GM12878 (cell line): ENCODE measurements around the gene TBPL2. TPM values are rescaled to one million over a fixed set of nuclear protein-coding genes. Genes with fewer than 3 reads are reported as not detected.

Experiments
- ATAC-seq: fragments of 200-7000 bp; cut with Tn5 transposase; 3 replicates; pipeline ENCODE4 v1.9.1; 2020; ENCODE audit warnings: mild to moderate bottlenecking, moderate library complexity
- BruUV-seq: library from RNA; stranded (reverse); fragments of 400-500 nt; replicated peaks from 2 replicates; lab custom pipeline; 2021; lab: Mats Ljungman, UMichigan
- CTCF ChIA-PET: fragments of 300-600 bp; sonication (Branson Sonifier 250); formaldehyde crosslinking; extraction: SDS; loops from one replicate; lab custom pipeline; 2021; ENCODE audit warnings: inconsistent platforms; lab: Yijun Ruan, JAX
- POLR2A ChIA-PET: fragments of 350-600 bp; formaldehyde crosslinking; extraction: SDS; loops from one replicate; lab custom pipeline; 2021; ENCODE audit warnings: inconsistent platforms; lab: Charles Lee
- RAD21 ChIA-PET: fragments of 300-600 bp; sonication (Branson Sonifier 250); formaldehyde crosslinking; loops from one replicate; lab custom pipeline; 2023; ENCODE audit warnings: antibody characterized with exemption; ENCODE audit not compliant: unreplicated experiment; lab: Charles Lee
- SMC1A ChIA-PET: fragments of 300-600 bp; sonication (Branson Sonifier 250); formaldehyde crosslinking; loops from one replicate; lab custom pipeline; 2023; ENCODE audit not compliant: unreplicated experiment, uncharacterized antibody; lab: Charles Lee
- DNase-seq: peaks from one replicate; pipeline ENCODE4 v3.0.0-alpha.2; 2011; ENCODE audit warnings: low read depth, low spot score
- FAIRE-seq: peaks from 3 replicates; lab custom pipeline; 2011; peaks lifted over from hg19 to GRCh38; lab: Jason Lieb, UNC
- H2AFZ ChIP-seq: 2 replicates; pipeline ENCODE4 v1.6.0; 2011; ENCODE audit warnings: low read depth, low read length, control low read depth; ENCODE audit not compliant: control insufficient read depth
- H3K27ac ChIP-seq: 2 replicates; pipeline ENCODE4 v1.5.1; 2011; ENCODE audit warnings: control low read depth; ENCODE audit not compliant: control insufficient read depth, insufficient read depth
- H3K27me3 ChIP-seq, 2 experiments: replicated peaks in 1 of 2; 2 replicates each; pipeline versions ENCODE4 v1.6.0 to v1.6.1; 2011; ENCODE audit warnings: low read length in 1 of 2; ENCODE audit not compliant: control insufficient read depth in 2 of 2, insufficient read depth in 2 of 2
- H3K36me3 ChIP-seq, 2 experiments: 2 replicates each; pipeline ENCODE4 v1.5.1; 2011; ENCODE audit warnings: low read length in 1 of 2; ENCODE audit not compliant: control insufficient read depth in 2 of 2, insufficient read depth in 2 of 2
- H3K4me1 ChIP-seq: 2 replicates; pipeline ENCODE4 v1.6.1; 2011; ENCODE audit warnings: mild to moderate bottlenecking, low read length, moderate library complexity, mixed read lengths; ENCODE audit not compliant: control insufficient read depth, insufficient read depth
- H3K4me2 ChIP-seq: 2 replicates; pipeline ENCODE4 v1.6.0; 2011; ENCODE audit warnings: control low read depth; ENCODE audit not compliant: control insufficient read depth, insufficient read depth
- H3K4me3 ChIP-seq: fragments of 200-600 bp; sonication (generic); 2 replicates; pipeline ENCODE4 v1.5.1; 2016
- H3K79me2 ChIP-seq: 2 replicates; pipeline ENCODE4 v1.6.0; 2011; ENCODE audit warnings: low read length; ENCODE audit not compliant: control insufficient read depth, insufficient read depth
- H3K9ac ChIP-seq: 2 replicates; pipeline ENCODE4 v1.8.0; 2011; ENCODE audit warnings: low read length, control low read depth, mixed read lengths; ENCODE audit not compliant: control insufficient read depth, insufficient read depth
- H3K9me3 ChIP-seq: replicated peaks from 3 replicates; pipeline ENCODE4 v1.5.1; 2011; ENCODE audit warnings: mild to moderate bottlenecking, low read length; ENCODE audit not compliant: control insufficient read depth, insufficient read depth
- H4K20me1 ChIP-seq: 2 replicates; pipeline ENCODE4 v1.6.0; 2011; ENCODE audit not compliant: control insufficient read depth, insufficient read depth
- HDAC6 ChIP-seq: fragments of 200-600 bp; sonication (generic); IDR thresholded peaks from one replicate; pipeline ENCODE4 v1.8.0; 2017; ENCODE audit warnings: antibody characterized with exemption; ENCODE audit not compliant: unreplicated experiment
- WGBS: methylation state at CpG from one replicate; pipeline ENCODE4 v1.1.6; 2016; ENCODE audit warnings: low lambda C conversion rate; ENCODE audit not compliant: insufficient replicate concordance, insufficient coverage; ENCODE audit errors: missing lambda C conversion rate; 5-methylcytosine and 5-hydroxymethylcytosine counted together
- in situ Hi-C: fragments of 300-500 bp; cut with MboI; formaldehyde crosslinking; loops from 9 replicates; pipeline ENCODE4 v1.14.3; 2018; ENCODE audit warnings: mixed read lengths
- intact Hi-C: fragments of 100-400 bp; cut with micrococcal nuclease; formaldehyde crosslinking; loops from one replicate; pipeline ENCODE4 v1.14.2; 2022; ENCODE audit not compliant: unreplicated experiment
- polyA plus RNA-seq, 11 experiments: library from polyadenylated mRNA; depleted of rRNA in 4 of 11; unstranded in 6 of 11; stranded (reverse) in 5 of 11; fragments of >200 nt; fragmentation: Nextera tagmentation in 4 of 11; fragmentation: Illumina TruSeq in 1 of 11; extraction: Ambion mirVana in 4 of 11; extraction: Trizol in 1 of 11; gene quantifications; 1 replicate in 1 of 11; 2 replicates in 10 of 11; pipeline versions ENCODE4 v1.2.1 to v1.2.3, GENCODE V29; 2011 to 2016; ENCODE audit warnings: inconsistent platforms in 2 of 11, missing spikeins in 2 of 11, low read depth in 1 of 11
- total RNA-seq, 4 experiments: library from RNA; depleted of rRNA in 3 of 4; stranded (reverse); fragments of >200 nt in 3 of 4; fragmentation: Illumina TruSeq in 1 of 4; extraction: Trizol in 1 of 4; gene quantifications; 2 replicates each; pipeline versions ENCODE4 v1.2.1 to v1.2.3, GENCODE V29; 2013 to 2021
- TF ChIP-seq, protein P1 (sequence below): fragments of 150-350 bp; IDR thresholded peaks from 2 replicates; pipeline ENCODE4 v1.6.1; 2016; ENCODE audit warnings: low read depth, low read length
- TF ChIP-seq, protein P2 (sequence below): fragments of 450-650 bp; IDR thresholded peaks from 2 replicates; pipeline ENCODE4 v1.6.1; 2016; ENCODE audit warnings: mild to moderate bottlenecking

The TBPL2 gene
- total and polyA plus RNA-seq, 10 of the 15 experiments (the other 5 are each of a cell fraction or from before 2014, with no cell fraction given), result 0.41 TPM; not detected in 9

DNA sequence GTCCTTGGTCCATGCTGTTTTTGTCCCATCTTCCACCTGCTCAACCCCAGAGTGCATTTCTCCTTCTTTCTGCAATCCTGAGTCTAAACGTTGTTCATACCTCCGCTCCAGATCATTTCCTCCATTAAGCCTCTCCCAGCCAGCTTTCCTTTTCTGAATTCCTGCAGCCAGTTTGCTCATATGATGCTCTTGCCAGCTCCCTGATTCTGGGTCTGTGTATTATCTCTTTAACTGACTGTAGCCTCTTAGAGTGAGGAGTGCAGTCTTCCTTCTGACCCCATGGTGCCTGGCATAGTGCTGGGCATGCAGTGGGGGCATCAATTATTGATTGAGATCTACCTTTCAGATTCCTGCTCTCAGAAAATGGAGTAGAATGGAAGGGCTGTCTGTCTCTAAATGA lies 11.5 kb upstream of the TBPL2 start:
- Histone ChIP-seq H3K4me2 (no peak overlapping the region), H3K9me3 (no peaks in the 10 kb centered on the region), H3K27me3 (no peaks in the 10 kb centered on the region), H3K79me2 (no peaks in the 10 kb centered on the region), H3K4me1 (no peaks in the 10 kb centered on the region), H2AFZ (no peak overlapping the region), H3K27ac (no peak overlapping the region), H3K9ac (no peak overlapping the region)
- RAD21 ChIA-PET, result no interaction called here
- in situ Hi-C loops, result no loop called here
- no peak for FAIRE-seq
- SMC1A ChIA-PET, result interaction anchor here (1.2 kb wide), 1 partner anchor 126 kb away, joined by 3 read pairs; no protein-coding TSS in a partner anchor
- no peak for ATAC-seq
- no TSS peak for BruUV-seq
- WGBS, result 50% methylated on average over 2 of the region's 2 CpGs
- POLR2A ChIA-PET, result no interaction called here
- DNase-seq, result no peak
- TF ChIP-seq, protein P1, sequence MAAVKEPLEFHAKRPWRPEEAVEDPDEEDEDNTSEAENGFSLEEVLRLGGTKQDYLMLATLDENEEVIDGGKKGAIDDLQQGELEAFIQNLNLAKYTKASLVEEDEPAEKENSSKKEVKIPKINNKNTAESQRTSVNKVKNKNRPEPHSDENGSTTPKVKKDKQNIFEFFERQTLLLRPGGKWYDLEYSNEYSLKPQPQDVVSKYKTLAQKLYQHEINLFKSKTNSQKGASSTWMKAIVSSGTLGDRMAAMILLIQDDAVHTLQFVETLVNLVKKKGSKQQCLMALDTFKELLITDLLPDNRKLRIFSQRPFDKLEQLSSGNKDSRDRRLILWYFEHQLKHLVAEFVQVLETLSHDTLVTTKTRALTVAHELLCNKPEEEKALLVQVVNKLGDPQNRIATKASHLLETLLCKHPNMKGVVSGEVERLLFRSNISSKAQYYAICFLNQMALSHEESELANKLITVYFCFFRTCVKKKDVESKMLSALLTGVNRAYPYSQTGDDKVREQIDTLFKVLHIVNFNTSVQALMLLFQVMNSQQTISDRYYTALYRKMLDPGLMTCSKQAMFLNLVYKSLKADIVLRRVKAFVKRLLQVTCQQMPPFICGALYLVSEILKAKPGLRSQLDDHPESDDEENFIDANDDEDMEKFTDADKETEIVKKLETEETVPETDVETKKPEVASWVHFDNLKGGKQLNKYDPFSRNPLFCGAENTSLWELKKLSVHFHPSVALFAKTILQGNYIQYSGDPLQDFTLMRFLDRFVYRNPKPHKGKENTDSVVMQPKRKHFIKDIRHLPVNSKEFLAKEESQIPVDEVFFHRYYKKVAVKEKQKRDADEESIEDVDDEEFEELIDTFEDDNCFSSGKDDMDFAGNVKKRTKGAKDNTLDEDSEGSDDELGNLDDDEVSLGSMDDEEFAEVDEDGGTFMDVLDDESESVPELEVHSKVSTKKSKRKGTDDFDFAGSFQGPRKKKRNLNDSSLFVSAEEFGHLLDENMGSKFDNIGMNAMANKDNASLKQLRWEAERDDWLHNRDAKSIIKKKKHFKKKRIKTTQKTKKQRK, result no peak
- TF ChIP-seq, protein P2, sequence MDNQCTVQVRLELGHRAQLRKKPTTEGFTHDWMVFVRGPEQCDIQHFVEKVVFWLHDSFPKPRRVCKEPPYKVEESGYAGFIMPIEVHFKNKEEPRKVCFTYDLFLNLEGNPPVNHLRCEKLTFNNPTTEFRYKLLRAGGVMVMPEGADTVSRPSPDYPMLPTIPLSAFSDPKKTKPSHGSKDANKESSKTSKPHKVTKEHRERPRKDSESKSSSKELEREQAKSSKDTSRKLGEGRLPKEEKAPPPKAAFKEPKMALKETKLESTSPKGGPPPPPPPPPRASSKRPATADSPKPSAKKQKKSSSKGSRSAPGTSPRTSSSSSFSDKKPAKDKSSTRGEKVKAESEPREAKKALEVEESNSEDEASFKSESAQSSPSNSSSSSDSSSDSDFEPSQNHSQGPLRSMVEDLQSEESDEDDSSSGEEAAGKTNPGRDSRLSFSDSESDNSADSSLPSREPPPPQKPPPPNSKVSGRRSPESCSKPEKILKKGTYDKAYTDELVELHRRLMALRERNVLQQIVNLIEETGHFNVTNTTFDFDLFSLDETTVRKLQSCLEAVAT, result no peak
- TF ChIP-seq HDAC6, result no peak
- TF ChIP-seq, all 136 proteins: peak for 0
- H4K20me1 ChIP-seq, result no peaks in the 10 kb centered on the region
- no peak overlapping the region for H3K4me3 ChIP-seq
- CTCF ChIA-PET, result interaction anchor here (1.2 to 1.3 kb wide), 2 partner anchors 8 to 10 kb away, joined by 3 to 4 read pairs; no protein-coding TSS in a partner anchor
- no peaks in the 10 kb centered on the region for H3K36me3 ChIP-seq
- intact Hi-C loops, result loop anchor here (1.0 to 2.0 kb wide), 2 partner anchors 94 to 129 kb away; partner anchors contain the start of gene KTN1
